ENCODE data around the gene RPS15.

RPS15 gene

DNA sequence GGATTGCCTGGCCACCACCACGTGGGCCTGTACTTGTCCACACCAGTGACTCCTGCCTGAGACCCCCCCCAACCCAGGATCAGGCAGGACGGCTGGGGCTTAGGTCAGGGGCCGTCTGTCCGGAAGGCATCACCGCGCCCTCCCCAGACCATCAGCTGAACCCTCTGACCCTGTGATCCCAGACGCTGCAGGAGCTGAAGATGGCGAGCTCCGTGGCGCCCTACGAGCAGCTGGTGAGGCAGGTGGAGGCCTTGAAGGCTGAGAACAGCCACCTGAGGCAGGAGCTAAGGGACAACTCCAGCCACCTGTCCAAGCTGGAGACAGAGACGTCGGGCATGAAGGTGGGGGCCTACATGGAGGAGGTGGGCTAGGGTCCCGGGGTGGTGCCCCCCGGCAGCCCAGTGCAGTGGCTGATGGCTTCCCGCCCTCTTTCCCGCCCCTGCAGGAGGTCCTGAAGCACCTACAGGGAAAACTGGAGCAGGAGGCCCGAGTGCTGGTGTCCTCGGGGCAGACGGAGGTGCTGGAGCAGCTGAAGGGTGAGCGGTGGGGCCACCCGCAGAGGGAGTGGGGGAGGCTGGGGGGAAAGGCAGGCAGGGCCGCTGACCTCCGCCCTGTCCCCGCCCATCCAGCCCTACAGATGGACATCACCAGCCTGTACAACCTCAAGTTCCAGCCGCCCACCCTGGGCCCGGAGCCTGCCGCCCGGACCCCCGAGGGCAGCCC lies 14.8 kb downstream of the RPS15 start:
- DNase-seq (ENCODE audit: low read depth in 2 of 2): no peak

GRCh38 chr19:1453525-1454364 lies 15.5 kb downstream of the RPS15 start:
- DNase-seq (ENCODE audit: low read depth in 2 of 2): no peak

DNA sequence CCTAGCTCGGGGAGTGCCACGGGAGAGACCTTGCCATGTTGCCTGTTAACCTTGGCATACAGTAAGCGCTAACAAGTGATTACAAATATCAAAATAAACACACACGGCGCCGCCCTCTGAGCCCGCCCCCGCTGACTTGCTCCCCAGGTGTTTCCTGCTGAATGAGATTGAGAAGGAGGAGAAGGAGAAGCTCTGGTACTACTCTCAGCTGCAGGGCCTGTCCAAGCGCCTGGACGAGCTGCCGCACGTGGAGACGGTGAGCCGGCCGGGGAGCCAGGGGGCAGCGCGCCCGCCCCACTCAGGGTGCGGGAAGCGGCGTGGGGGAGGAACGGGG lies 16.8 kb downstream of the RPS15 start:
- no peak for DNase-seq (ENCODE audit: low read depth in 2 of 2)

- no peak for DNase-seq (ENCODE audit: low read depth in 2 of 2)
Measured at GRCh38 chr19:1455336-1456120, 17.3 kb downstream of the RPS15 start.

DNA sequence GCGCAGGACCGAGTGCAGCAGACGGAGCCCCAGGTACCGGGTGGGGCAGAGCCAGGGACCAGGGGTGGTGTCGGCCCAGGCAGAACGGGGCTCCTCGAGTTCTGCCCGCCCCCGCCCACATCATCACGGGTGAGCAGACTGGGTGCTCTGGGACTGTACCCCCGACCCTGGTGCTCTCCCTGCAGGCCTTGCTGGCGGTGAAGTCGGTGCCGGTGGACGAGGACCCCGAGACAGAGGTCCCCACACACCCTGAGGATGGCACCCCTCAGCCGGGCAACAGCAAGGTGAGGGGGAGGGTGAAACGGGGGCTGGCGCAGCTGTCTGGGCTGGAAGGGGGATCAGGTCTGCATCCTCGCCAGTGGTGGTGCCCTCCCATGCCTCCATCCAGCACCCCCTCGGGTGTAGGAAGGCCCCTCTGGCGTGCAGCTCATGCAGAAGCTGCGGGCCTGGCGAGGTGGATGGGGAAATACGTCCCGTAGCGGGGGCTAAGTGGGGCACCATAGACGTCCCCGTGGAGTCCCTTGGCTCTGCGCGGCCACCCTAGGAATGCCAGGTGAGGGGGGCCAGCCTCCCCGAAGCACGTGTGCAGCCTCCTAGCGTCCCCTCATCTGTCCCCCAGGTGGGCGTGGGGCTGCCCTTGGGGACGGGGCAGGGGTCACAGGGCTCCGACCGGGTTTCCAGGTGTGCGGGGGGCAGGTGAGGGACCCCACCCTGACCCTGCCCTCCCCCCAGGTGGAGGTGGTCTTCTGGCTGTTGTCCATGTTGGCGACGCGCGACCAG lies 18.1 kb downstream of the RPS15 start:
- DNase-seq (ENCODE audit: low read depth in 2 of 2): no peak

DNA sequence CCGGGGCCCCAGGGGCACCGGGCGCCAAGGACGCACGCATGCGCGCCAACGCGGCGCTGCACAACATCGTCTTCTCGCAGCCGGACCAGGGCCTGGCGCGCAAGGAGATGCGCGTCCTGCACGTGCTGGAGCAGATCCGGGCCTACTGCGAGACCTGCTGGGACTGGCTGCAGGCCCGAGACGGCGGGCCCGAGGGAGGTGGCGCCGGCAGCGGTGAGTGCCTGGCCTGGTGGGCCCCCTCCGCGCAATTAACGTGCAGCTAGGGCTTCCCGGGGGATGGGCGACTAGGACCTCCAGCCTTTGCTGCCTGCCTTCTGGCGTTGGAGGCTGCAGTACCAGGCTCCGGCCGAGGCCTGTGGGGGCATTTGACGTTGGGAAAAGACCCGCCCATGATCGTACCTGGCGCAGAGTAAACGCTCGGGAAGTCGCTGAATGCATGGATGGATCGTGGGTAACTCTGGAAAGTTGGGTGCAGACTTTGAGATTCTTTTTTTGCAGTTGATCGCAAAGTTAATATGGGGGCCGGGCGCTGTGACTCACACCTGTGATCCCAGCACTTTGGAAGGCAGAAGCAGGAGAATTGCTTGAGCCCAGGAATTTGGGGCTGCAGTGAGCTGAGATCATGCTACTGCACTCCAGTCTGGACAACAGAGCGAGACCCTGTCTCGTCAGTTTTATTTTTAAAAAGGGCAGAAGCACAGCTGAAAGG lies 19.0 kb downstream of the RPS15 start:
- no peak for DNase-seq (ENCODE audit: low read depth in 2 of 2)

DNA sequence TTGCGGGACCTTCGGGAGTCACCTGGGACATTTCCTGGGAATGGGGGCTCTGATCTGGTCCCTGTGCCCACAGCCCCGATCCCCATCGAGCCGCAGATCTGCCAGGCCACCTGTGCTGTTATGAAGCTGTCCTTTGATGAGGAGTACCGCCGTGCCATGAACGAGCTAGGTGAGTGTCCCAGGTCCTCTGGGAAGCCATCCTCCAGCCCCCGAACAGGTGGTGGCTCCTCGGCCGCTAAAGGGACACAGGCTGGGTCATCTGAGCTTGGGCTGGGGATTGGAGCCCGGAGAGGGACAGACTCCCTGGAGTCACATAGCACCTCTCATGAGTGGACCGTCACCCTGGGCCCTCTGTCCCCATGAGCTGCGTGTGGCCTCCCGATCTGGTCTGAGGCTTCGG lies 19.7 kb downstream of the RPS15 start:
- DNase-seq (ENCODE audit: low read depth in 2 of 2): no peak

DNA sequence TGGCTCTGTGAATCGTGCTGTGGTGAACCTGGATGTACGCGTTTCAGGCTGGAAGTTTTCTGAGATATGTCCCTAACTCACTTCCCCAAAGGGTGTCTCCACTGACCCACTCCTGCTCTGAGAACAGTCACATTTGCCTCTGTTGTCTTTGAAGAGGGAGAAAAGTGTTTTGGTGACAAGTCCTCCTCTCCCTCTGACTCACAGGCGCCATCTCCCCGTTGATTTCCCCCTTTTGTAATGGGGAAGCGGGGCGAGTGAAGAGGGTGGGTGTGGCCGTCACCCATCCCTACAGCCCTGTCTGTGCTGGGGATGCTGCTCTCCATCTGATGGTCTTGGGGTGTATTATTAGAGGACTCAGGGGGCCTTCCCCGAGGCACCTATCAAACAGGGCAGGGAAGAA lies 21.3 kb downstream of the RPS15 start:
- DNase-seq (ENCODE audit: low read depth in 2 of 2): no peak

- no peak for DNase-seq (ENCODE audit: low read depth in 2 of 2)
Measured at GRCh38 chr19:1460033-1460995, 22.1 kb downstream of the RPS15 start.

DNA sequence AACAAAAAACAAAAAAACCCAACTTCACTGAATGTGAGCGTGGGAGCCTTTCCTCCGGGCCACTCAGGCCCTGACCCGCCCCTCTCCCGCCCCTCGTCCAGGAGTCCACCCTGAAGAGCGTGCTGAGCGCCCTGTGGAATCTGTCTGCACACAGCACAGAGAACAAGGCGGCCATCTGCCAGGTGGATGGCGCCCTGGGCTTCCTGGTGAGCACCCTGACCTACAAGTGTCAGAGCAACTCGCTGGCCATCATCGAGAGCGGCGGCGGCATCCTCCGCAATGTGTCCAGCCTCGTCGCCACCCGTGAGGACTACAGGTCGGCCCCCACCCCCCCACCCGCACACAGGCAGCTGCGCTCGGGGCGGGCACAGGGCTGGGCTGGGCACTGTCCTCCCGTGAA lies 23.7 kb downstream of the RPS15 start:
- no peak for DNase-seq (ENCODE audit: low read depth in 2 of 2)

DNA sequence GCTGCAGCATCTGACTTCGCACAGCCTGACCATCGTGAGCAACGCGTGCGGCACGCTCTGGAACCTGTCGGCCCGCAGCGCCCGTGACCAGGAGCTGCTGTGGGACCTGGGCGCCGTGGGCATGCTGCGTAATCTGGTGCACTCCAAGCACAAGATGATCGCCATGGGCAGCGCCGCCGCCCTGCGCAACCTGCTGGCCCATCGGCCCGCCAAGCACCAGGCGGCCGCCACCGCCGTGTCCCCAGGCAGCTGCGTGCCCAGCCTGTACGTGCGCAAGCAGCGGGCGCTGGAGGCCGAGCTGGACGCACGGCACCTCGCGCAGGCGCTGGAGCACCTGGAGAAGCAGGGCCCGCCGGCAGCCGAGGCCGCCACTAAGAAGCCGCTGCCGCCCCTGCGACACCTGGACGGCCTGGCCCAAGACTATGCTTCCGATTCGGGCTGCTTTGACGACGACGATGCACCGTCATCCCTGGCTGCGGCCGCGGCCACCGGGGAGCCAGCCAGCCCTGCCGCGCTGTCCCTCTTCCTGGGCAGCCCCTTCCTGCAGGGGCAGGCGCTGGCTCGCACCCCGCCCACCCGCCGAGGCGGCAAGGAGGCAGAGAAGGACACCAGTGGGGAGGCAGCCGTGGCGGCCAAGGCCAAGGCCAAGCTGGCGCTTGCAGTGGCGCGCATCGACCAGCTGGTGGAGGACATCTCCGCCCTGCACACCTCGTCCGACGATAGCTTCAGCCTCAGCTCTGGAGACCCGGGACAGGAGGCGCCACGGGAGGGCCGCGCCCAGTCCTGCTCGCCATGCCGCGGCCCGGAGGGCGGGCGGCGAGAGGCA lies 27.2 kb downstream of the RPS15 start:
- DNase-seq (ENCODE audit: low read depth in 2 of 2): no peak

GRCh38 chr19:1466018-1466460 lies 27.8 kb downstream of the RPS15 start:
- DNase-seq (ENCODE audit: low read depth in 2 of 2): no peak

GRCh38 chr19:1466461-1467214 lies 28.4 kb downstream of the RPS15 start:
- DNase-seq (ENCODE audit: low read depth in 2 of 2): no peak

- no peak for DNase-seq (ENCODE audit: low read depth in 2 of 2)
Measured at GRCh38 chr19:1467215-1467489, 29.0 kb downstream of the RPS15 start.

- DNase-seq (ENCODE audit: low read depth in 2 of 2): no peak
Measured at GRCh38 chr19:1467490-1468273, 29.5 kb downstream of the RPS15 start.

DNA sequence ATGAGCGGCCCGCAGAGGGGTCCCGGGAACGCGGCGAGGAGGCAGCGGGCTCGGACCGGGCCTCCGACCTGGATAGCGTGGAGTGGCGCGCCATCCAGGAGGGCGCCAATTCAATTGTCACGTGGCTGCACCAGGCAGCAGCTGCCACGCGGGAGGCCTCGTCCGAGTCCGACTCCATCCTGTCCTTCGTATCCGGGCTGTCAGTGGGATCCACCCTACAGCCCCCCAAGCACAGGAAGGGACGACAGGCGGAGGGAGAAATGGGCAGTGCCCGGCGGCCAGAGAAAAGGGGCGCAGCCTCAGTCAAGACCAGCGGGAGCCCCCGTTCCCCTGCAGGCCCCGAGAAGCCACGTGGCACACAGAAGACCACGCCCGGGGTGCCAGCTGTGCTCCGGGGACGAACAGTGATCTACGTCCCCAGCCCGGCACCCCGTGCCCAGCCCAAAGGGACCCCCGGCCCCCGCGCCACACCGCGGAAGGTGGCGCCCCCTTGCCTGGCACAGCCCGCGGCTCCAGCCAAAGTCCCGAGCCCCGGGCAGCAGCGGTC lies 30.2 kb downstream of the RPS15 start:
- DNase-seq (ENCODE audit: low read depth in 2 of 2): no peak

GRCh38 chr19:1468821-1469254 lies 30.6 kb downstream of the RPS15 start:
- DNase-seq (ENCODE audit: low read depth in 2 of 2): no peak
